Measurements from ENCODE around the gene ADCY5. TPM values are rescaled to one million over a fixed set of nuclear protein-coding genes. Genes with fewer than 3 reads are reported as not detected.

The ADCY5 gene
- total and polyA plus RNA-seq, 7 experiments from 2014 or later: 0.07 TPM; not detected in 6

DNA sequence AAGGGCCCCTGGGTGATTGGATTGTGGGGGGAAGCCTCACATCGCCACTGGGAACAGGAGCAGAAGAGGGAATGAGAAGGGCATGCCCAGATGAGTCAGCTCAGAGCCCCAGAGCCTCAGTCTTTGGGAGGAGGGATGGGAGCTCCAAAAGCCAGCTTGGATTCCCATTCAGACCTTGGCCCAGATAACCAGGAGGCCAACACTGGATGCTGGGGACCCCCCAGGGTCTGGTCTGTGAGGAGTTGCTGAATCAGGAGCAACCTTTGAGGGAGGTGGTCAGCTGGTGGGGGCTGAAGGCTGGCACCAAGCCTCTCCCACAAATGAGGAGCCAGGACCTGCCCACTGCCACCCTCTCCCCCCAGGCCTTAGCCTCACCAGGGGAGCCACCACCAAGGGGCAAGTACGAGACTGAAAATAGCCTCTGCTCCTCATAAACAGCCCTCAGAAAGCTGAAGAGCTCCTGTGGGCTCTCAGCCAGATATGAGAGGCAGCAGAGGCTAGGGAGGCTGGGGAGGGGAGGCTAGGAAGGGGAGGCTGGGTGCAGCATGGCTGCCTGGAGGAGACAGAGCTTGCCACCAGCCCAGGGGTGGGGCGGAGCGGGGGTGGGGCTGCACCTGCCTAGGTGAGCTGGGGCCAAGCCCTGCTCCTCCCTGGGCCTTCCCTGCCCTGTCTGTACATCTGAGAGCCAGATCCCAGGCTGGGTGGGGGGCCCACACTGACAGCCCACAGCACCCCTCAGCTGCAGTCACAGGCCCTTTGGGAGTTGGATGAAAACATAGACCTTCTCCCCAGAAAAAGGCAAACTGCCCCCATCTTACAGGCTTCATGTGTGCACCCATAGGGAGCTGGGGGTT lies 147.3 kb downstream of the ADCY5 start:
- no peaks in the 10 kb centered on the region for H3K27me3 ChIP-seq (ENCODE audit: control insufficient read depth in 2 of 2, insufficient read depth in 2 of 2, low read length in 2 of 2)
- no peaks in the 10 kb centered on the region for H3K4me1 ChIP-seq (ENCODE audit: control insufficient read depth in 2 of 2, insufficient read depth in 2 of 2, low read length in 2 of 2)
- peaks cover 0 to 3% (median 0%) of the 10 kb centered on the region in 5 donors for H3K36me3 Mint-ChIP-seq
- intact Hi-C loops (cut with micrococcal nuclease): no loop called here
- no peaks in the 10 kb centered on the region for H3K9me3 Mint-ChIP-seq
- H3K9me3 ChIP-seq (ENCODE audit: control insufficient read depth in 2 of 3, low read length in 3 of 3): no peaks in the 10 kb centered on the region
- H3K4me3 Mint-ChIP-seq: no peak overlapping the region
- no peaks in the 10 kb centered on the region for H3K36me3 ChIP-seq (ENCODE audit: control insufficient read depth in 2 of 3, insufficient read depth in 3 of 3, low read length in 3 of 3)
- no peaks in the 10 kb centered on the region for H3K4me1 Mint-ChIP-seq
- H3K27me3 Mint-ChIP-seq: peaks cover 0 to 20% (median 7%) of the 10 kb centered on the region in 5 donors
- no peak overlapping the region for H3K27ac ChIP-seq (ENCODE audit: low read depth, low read length)
- CTCF ChIA-PET: no interaction called here
- no peak overlapping the region for H3K27ac Mint-ChIP-seq
- ATAC-seq (no peak), DNase-seq (no peak)
- POLR2A ChIA-PET: no interaction called here
- H3K4me3 ChIP-seq (ENCODE audit: low read length): no peak overlapping the region

DNA sequence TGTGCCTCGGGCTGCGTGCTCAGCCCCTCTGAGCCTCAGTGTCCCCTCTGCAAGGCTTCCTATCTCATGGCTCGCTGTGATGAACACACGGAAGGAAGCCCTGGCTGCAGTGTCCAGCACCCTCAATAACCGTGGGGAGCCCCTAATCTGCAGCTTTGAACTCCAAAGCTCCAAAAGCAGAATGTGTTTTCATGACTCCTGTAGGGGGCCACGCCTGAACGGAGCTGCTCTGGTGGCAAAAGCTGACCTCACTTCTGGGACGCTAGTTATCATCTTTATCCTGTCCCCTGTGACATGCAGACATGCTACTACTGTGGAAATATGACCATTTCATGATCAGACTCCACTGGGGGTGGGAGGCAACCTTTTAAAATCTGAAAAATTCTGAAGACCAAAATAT lies 148.3 kb downstream of the ADCY5 start:
- POLR2A ChIA-PET: no interaction called here
- Mint-ChIP-seq H3K27ac (no peak overlapping the region), H3K4me1 (peaks cover 0 to 3% (median 0%) of the 10 kb centered on the region in 7 donors), H3K4me3 (no peak overlapping the region), H3K36me3 (peaks cover 0 to 3% (median 0%) of the 10 kb centered on the region in 5 donors), H3K9me3 (no peaks in the 10 kb centered on the region), H3K27me3 (peaks cover 0 to 17% (median 7%) of the 10 kb centered on the region in 5 donors)
- intact Hi-C loops (cut with micrococcal nuclease): no loop called here
- DNase-seq: no peak
- Histone ChIP-seq H3K4me3 (ENCODE audit: low read length) (no peak overlapping the region), H3K9me3 (ENCODE audit: control insufficient read depth in 2 of 3, low read length in 3 of 3) (no peaks in the 10 kb centered on the region), H3K27ac (ENCODE audit: low read depth, low read length) (no peak overlapping the region), H3K27me3 (ENCODE audit: control insufficient read depth in 2 of 2, insufficient read depth in 2 of 2, low read length in 2 of 2) (no peaks in the 10 kb centered on the region), H3K36me3 (ENCODE audit: control insufficient read depth in 2 of 3, insufficient read depth in 3 of 3, low read length in 3 of 3) (no peaks in the 10 kb centered on the region), H3K4me1 (ENCODE audit: control insufficient read depth in 2 of 2, insufficient read depth in 2 of 2, low read length in 2 of 2) (no peaks in the 10 kb centered on the region)
- CTCF ChIA-PET: no interaction called here
- ATAC-seq: no peak

DNA sequence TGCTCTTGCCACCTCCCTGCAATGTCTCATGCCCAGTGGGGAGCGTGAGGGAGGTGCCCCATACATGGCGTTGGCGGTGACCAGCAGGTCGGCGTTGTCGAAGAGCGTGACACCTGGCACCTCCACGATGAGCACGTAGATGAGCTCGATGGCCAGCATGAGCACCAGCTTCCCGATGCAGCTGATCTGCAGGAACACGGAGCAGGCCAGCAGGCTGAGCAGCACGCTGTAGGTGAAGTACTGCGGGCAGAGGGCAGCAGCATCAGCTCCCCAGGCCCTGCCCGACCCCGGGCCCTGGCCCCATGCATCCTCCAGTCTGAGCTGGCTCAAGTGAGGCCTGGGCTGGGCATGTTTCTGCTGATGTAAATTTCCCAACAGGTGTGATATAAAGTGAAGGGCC lies 148.8 kb downstream of the ADCY5 start:
- no peak for ATAC-seq
- ChIA-PET CTCF (no interaction called here), POLR2A (no interaction called here)
- intact Hi-C loops (cut with micrococcal nuclease): no loop called here
- no peak overlapping the region for H3K4me3 ChIP-seq (ENCODE audit: low read length)
- Mint-ChIP-seq H3K4me1 (peaks cover 0 to 3% (median 0%) of the 10 kb centered on the region in 7 donors), H3K27me3 (peaks cover 0 to 20% (median 7%) of the 10 kb centered on the region in 5 donors), H3K9me3 (no peaks in the 10 kb centered on the region), H3K36me3 (peaks cover 0 to 3% (median 0%) of the 10 kb centered on the region in 5 donors), H3K27ac (no peak overlapping the region), H3K4me3 (no peak overlapping the region)
- H3K9me3 ChIP-seq (ENCODE audit: control insufficient read depth in 2 of 3, low read length in 3 of 3): no peaks in the 10 kb centered on the region
- H3K36me3 ChIP-seq (ENCODE audit: control insufficient read depth in 2 of 3, insufficient read depth in 3 of 3, low read length in 3 of 3): no peaks in the 10 kb centered on the region
- no peak for DNase-seq
- no peak overlapping the region for H3K27ac ChIP-seq (ENCODE audit: low read depth, low read length)
- H3K4me1 ChIP-seq (ENCODE audit: control insufficient read depth in 2 of 2, insufficient read depth in 2 of 2, low read length in 2 of 2): no peaks in the 10 kb centered on the region
- H3K27me3 ChIP-seq (ENCODE audit: control insufficient read depth in 2 of 2, insufficient read depth in 2 of 2, low read length in 2 of 2): no peaks in the 10 kb centered on the region

- Mint-ChIP-seq H3K27ac (no peak overlapping the region), H3K36me3 (peaks cover 0 to 3% (median 0%) of the 10 kb centered on the region in 5 donors), H3K4me1 (peaks cover 0 to 3% (median 0%) of the 10 kb centered on the region in 7 donors), H3K4me3 (no peak overlapping the region), H3K27me3 (peaks cover 0 to 24% (median 7%) of the 10 kb centered on the region in 5 donors), H3K9me3 (no peaks in the 10 kb centered on the region)
- ATAC-seq (no peak), DNase-seq (no peak)
- Histone ChIP-seq H3K4me1 (ENCODE audit: control insufficient read depth in 2 of 2, insufficient read depth in 2 of 2, low read length in 2 of 2) (no peaks in the 10 kb centered on the region), H3K27ac (ENCODE audit: low read depth, low read length) (no peak overlapping the region), H3K36me3 (ENCODE audit: control insufficient read depth in 2 of 3, insufficient read depth in 3 of 3, low read length in 3 of 3) (no peaks in the 10 kb centered on the region), H3K27me3 (ENCODE audit: control insufficient read depth in 2 of 2, insufficient read depth in 2 of 2, low read length in 2 of 2) (no peaks in the 10 kb centered on the region), H3K9me3 (ENCODE audit: control insufficient read depth in 2 of 3, low read length in 3 of 3) (no peaks in the 10 kb centered on the region), H3K4me3 (ENCODE audit: low read length) (no peak overlapping the region)
- POLR2A ChIA-PET: no interaction called here
- intact Hi-C loops (cut with micrococcal nuclease): no loop called here
- CTCF ChIA-PET: no interaction called here
Observed at GRCh38 chr3:123299581-123299980, 149.3 kb downstream of the ADCY5 start.

DNA sequence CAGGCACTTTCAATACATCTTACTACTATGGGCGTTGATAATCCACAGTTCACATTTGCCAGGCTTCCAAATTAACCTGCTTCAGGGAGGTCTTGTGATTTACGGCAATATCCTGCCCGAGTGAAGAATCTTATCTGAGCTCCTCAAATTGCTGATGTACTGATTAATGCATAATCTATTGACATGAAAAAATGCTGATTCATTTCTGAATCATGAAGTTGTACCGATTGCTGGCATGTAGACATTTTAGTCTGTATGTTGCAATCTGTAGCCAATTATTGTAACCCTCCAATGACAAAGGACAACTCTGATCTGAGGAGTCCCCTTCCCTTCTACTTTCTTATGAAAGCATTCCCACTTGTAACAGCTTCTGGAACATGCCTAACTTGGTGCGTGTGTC lies 150.0 kb downstream of the ADCY5 start:
- H3K27me3 Mint-ChIP-seq: peaks cover 0 to 31% (median 4%) of the 10 kb centered on the region in 5 donors
- no peak overlapping the region for H3K27ac Mint-ChIP-seq
- intact Hi-C loops (cut with micrococcal nuclease): no loop called here

GRCh38 chr3:123297627-123297899 lies 151.3 kb downstream of the ADCY5 start:
- H3K9me3 Mint-ChIP-seq: peaks cover 0 to 1% (median 0%) of the 10 kb centered on the region in 11 donors
- H3K9me3 ChIP-seq (ENCODE audit: control insufficient read depth in 2 of 3, low read length in 3 of 3): no peaks in the 10 kb centered on the region
- no peak overlapping the region for H3K4me3 ChIP-seq (ENCODE audit: low read length)
- H3K27me3 Mint-ChIP-seq: peaks cover 0 to 31% (median 0%) of the 10 kb centered on the region in 5 donors
- H3K27me3 ChIP-seq (ENCODE audit: control insufficient read depth in 2 of 2, insufficient read depth in 2 of 2, low read length in 2 of 2): no peaks in the 10 kb centered on the region
- DNase-seq (no peak), ATAC-seq (no peak)
- H3K4me1 Mint-ChIP-seq: peaks cover 0 to 3% (median 0%) of the 10 kb centered on the region in 7 donors
- no peak overlapping the region for H3K27ac Mint-ChIP-seq
- CTCF ChIA-PET: no interaction called here
- H3K36me3 Mint-ChIP-seq: no peaks in the 10 kb centered on the region
- intact Hi-C loops (cut with micrococcal nuclease): no loop called here
- no peaks in the 10 kb centered on the region for H3K4me1 ChIP-seq (ENCODE audit: control insufficient read depth in 2 of 2, insufficient read depth in 2 of 2, low read length in 2 of 2)
- no peaks in the 10 kb centered on the region for H3K36me3 ChIP-seq (ENCODE audit: control insufficient read depth in 2 of 3, insufficient read depth in 3 of 3, low read length in 3 of 3)
- POLR2A ChIA-PET: no interaction called here
- H3K27ac ChIP-seq (ENCODE audit: low read depth, low read length): no peak overlapping the region
- no peak overlapping the region for H3K4me3 Mint-ChIP-seq

More for the DNA sequence above, 150.0 kb downstream of the ADCY5 start:
- peaks cover 0 to under 1% (median 0%) of the 10 kb centered on the region in 11 donors for H3K9me3 Mint-ChIP-seq
- H3K9me3 ChIP-seq (ENCODE audit: control insufficient read depth in 2 of 3, low read length in 3 of 3): no peaks in the 10 kb centered on the region
- no peaks in the 10 kb centered on the region for H3K36me3 ChIP-seq (ENCODE audit: control insufficient read depth in 2 of 3, insufficient read depth in 3 of 3, low read length in 3 of 3)
- H3K27me3 ChIP-seq (ENCODE audit: control insufficient read depth in 2 of 2, insufficient read depth in 2 of 2, low read length in 2 of 2): no peaks in the 10 kb centered on the region
- CTCF ChIA-PET: no interaction called here
- H3K4me3 Mint-ChIP-seq: no peak overlapping the region
- no peak overlapping the region for H3K4me3 ChIP-seq (ENCODE audit: low read length)
- ATAC-seq (no peak), DNase-seq (no peak)
- POLR2A ChIA-PET: no interaction called here
- H3K27ac ChIP-seq (ENCODE audit: low read depth, low read length): no peak overlapping the region
- peaks cover 0 to 3% (median 0%) of the 10 kb centered on the region in 7 donors for H3K4me1 Mint-ChIP-seq
- no peaks in the 10 kb centered on the region for H3K4me1 ChIP-seq (ENCODE audit: control insufficient read depth in 2 of 2, insufficient read depth in 2 of 2, low read length in 2 of 2)
- H3K36me3 Mint-ChIP-seq: peaks cover 0 to 3% (median 0%) of the 10 kb centered on the region in 5 donors

All from naive thymus-derived CD4-positive, alpha-beta T cell (primary cell).